Measurements from ENCODE around the gene PLA2G2C. TPM values are rescaled to one million over a fixed set of nuclear protein-coding genes. Genes with fewer than 3 reads are reported as not detected.

The PLA2G2C gene
- total RNA-seq, 2 experiments from 2014 or later: 0.44 to 0.57 TPM

DNA sequence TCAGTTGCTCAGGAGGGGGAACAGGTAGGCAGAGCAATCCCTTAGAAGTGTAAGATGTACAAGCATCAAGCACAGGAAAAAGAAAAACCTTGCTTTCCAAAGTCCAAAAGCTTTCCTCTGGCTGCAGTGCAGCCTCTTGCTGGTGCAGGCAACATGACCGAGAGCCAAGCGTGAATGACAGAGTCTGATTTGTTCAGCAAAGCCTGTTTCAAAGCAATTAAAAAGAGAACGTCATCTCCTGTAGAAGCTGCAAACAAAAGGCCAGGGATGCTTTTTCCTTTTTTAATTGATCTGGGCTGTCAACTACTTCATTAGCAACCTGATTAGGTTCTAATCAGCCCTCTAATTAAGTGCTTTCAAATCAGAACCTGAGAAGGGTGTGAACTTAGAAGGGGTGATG, 38.2 kb upstream of the PLA2G2C start:
- intact Hi-C loops (cut with micrococcal nuclease; ENCODE audit: unreplicated experiment): no loop called here
- TF ChIP-seq, protein P1, sequence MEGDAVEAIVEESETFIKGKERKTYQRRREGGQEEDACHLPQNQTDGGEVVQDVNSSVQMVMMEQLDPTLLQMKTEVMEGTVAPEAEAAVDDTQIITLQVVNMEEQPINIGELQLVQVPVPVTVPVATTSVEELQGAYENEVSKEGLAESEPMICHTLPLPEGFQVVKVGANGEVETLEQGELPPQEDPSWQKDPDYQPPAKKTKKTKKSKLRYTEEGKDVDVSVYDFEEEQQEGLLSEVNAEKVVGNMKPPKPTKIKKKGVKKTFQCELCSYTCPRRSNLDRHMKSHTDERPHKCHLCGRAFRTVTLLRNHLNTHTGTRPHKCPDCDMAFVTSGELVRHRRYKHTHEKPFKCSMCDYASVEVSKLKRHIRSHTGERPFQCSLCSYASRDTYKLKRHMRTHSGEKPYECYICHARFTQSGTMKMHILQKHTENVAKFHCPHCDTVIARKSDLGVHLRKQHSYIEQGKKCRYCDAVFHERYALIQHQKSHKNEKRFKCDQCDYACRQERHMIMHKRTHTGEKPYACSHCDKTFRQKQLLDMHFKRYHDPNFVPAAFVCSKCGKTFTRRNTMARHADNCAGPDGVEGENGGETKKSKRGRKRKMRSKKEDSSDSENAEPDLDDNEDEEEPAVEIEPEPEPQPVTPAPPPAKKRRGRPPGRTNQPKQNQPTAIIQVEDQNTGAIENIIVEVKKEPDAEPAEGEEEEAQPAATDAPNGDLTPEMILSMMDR (conservative IDR thresholded peaks at IDR 0.05; ENCODE audit: low read length): no peak
- no peak for TF ChIP-seq EZH2phosphoT487 (IDR thresholded peaks at IDR 0.05; ENCODE audit: borderline replicate concordance, low read depth, low read length)
- Histone ChIP-seq H3K4me2 (ENCODE audit: low read length) (no peak overlapping the region), H2AFZ (ENCODE audit: low read length) (no peak overlapping the region), H3K79me2 (ENCODE audit: insufficient read depth, low read depth, low read length) (no peaks in the 10 kb centered on the region), H3K9me2 (ENCODE audit: insufficient read depth, low read length) (no peaks in the 10 kb centered on the region), H3K4me1 (ENCODE audit: insufficient read depth, low read length, poor library complexity, severe bottlenecking) (no peaks in the 10 kb centered on the region), H4K20me1 (ENCODE audit: insufficient read depth, low read length) (no peaks in the 10 kb centered on the region), H3K4me3 (ENCODE audit: low read depth, low read length, poor library complexity, severe bottlenecking) (no peak overlapping the region), H3K27ac (ENCODE audit: low read depth, low read length, poor library complexity, severe bottlenecking) (no peak overlapping the region), H3K9me3 (ENCODE audit: low read length) (peaks cover 7% of the 10 kb centered on the region; the same call in 1 of the 2 replicates), H3K36me3 (ENCODE audit: insufficient read depth, low read length) (no peaks in the 10 kb centered on the region)
- BruUV-seq (replicated peaks): no TSS peak
- ChIA-PET POLR2A (no interaction called here), CTCF (ENCODE audit: unreplicated experiment) (no interaction called here)
- DNase-seq (ENCODE audit: low spot score): no peak

DNA sequence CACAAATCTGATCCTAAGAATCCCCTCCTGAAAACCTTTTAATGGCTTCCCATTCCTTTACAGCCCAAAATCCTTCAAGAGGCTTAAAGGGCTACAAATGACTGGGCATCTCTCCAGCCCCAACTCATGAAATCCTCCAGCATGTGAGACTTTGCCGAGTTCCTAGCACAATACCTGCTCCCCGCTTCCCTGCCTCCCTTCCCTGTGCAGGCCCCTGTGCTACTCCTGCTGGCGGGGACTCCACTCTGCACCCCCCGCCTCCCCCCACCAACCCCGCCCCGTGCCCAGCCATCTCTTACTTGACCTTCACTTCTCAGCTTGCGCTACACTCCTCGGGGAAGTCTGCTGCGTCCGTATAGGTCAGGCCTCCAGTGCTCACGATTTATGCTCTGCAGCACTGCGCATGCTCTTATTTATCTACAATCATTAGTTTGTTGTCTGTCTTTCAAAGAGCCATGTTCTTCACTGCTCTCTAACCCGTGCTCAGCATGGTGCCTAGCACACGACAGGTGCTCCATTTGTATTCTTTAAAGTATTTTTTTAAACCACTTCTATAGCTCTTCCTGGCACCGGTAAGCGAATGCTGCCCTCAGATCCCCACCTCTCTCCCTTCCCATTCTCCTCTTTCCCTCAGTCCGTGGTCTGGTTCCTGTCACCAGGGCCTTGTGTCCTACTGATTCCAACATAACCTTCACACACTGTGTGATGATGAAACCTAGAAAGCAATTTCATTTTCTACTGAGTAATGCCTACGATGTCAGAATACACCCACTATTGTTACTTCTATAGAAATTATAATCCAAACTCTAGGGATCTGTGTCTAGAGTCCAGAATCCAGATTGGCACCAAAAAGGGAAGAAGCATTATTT, 37.5 kb upstream of the PLA2G2C start:
- no peak for DNase-seq (ENCODE audit: low spot score)
- TF ChIP-seq, protein P1 (conservative IDR thresholded peaks at IDR 0.05; ENCODE audit: low read length): no peak
- no peak for TF ChIP-seq EZH2phosphoT487 (IDR thresholded peaks at IDR 0.05; ENCODE audit: borderline replicate concordance, low read depth, low read length)
- no peak overlapping the region for H3K4me3 ChIP-seq (ENCODE audit: low read depth, low read length, poor library complexity, severe bottlenecking)
- no TSS peak for BruUV-seq (replicated peaks)
- H4K20me1 ChIP-seq (ENCODE audit: insufficient read depth, low read length): no peaks in the 10 kb centered on the region
- H3K36me3 ChIP-seq (ENCODE audit: insufficient read depth, low read length): no peaks in the 10 kb centered on the region
- intact Hi-C loops (cut with micrococcal nuclease; ENCODE audit: unreplicated experiment): no loop called here
- H3K27ac ChIP-seq (ENCODE audit: low read depth, low read length, poor library complexity, severe bottlenecking): no peak overlapping the region
- no peaks in the 10 kb centered on the region for H3K9me2 ChIP-seq (ENCODE audit: insufficient read depth, low read length)
- H2AFZ ChIP-seq (ENCODE audit: low read length): no peak overlapping the region
- H3K4me1 ChIP-seq (ENCODE audit: insufficient read depth, low read length, poor library complexity, severe bottlenecking): no peaks in the 10 kb centered on the region
- no peak overlapping the region for H3K4me2 ChIP-seq (ENCODE audit: low read length)
- POLR2A ChIA-PET: no interaction called here
- CTCF ChIA-PET (ENCODE audit: unreplicated experiment): no interaction called here
- no peaks in the 10 kb centered on the region for H3K79me2 ChIP-seq (ENCODE audit: insufficient read depth, low read depth, low read length)
- H3K9me3 ChIP-seq (ENCODE audit: low read length): peaks cover 7% of the 10 kb centered on the region; the same call in 1 of the 2 replicates

DNA sequence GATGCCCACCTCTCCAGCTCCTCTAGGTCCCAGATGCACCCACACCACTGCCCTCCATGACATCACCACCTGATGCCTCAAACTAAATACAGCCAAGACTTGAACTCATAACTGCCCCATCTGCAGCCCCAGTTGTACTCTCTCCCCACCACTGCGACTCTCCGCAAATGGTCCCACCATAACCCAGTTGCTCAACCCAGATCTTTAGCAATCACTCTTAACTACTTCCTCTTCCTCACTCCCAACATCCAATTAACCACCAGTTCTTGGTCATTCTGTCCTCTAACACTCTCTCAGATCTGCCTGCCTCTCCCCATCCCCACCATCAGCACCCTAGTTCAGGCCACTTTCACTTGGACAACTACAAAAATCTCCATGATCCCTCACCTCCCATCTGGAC, 36.8 kb upstream of the PLA2G2C start:
- no TSS peak for BruUV-seq (replicated peaks)
- TF ChIP-seq, protein P1 (conservative IDR thresholded peaks at IDR 0.05; ENCODE audit: low read length): no peak
- no peak for TF ChIP-seq EZH2phosphoT487 (IDR thresholded peaks at IDR 0.05; ENCODE audit: borderline replicate concordance, low read depth, low read length)
- intact Hi-C loops (cut with micrococcal nuclease; ENCODE audit: unreplicated experiment): no loop called here

More for the DNA sequence above, 36.8 kb upstream of the PLA2G2C start:
- Histone ChIP-seq H3K27ac (ENCODE audit: low read depth, low read length, poor library complexity, severe bottlenecking) (no peak overlapping the region), H4K20me1 (ENCODE audit: insufficient read depth, low read length) (no peaks in the 10 kb centered on the region), H3K4me1 (ENCODE audit: insufficient read depth, low read length, poor library complexity, severe bottlenecking) (no peaks in the 10 kb centered on the region), H2AFZ (ENCODE audit: low read length) (no peak overlapping the region), H3K4me2 (ENCODE audit: low read length) (no peak overlapping the region), H3K9me3 (ENCODE audit: low read length) (peaks cover 7% of the 10 kb centered on the region; the same call in 1 of the 2 replicates), H3K9me2 (ENCODE audit: insufficient read depth, low read length) (no peaks in the 10 kb centered on the region), H3K36me3 (ENCODE audit: insufficient read depth, low read length) (no peaks in the 10 kb centered on the region), H3K4me3 (ENCODE audit: low read depth, low read length, poor library complexity, severe bottlenecking) (no peak overlapping the region), H3K79me2 (ENCODE audit: insufficient read depth, low read depth, low read length) (no peaks in the 10 kb centered on the region)
- ChIA-PET CTCF (ENCODE audit: unreplicated experiment) (no interaction called here), POLR2A (interaction anchor here (1.4 kb wide), 1 partner anchor 10 kb away, joined by 3 read pairs; no protein-coding TSS in a partner anchor)
- DNase-seq (ENCODE audit: low spot score): no peak

Measured in OCI-LY7 (cell line).